H9 (cell line): ENCODE measurements around the gene GPR150. TPM values are rescaled to one million over a fixed set of nuclear protein-coding genes. Genes with fewer than 3 reads are reported as not detected.

ENCODE experiments used
- DNase-seq: peaks from one replicate; pipeline ENCODE4 v3.0.0-alpha.2; 2017
- H2AFZ ChIP-seq: one replicate; pipeline ENCODE4 v1.6.1; 2013; ENCODE audit warnings: mild to moderate bottlenecking, low read length, control low read depth, moderate library complexity
- H2AK5ac ChIP-seq: 2 replicates; pipeline ENCODE4 v1.6.1; 2013; ENCODE audit warnings: low read length, control low read depth, mixed read lengths; ENCODE audit not compliant: insufficient read length
- H2BK120ac ChIP-seq: one replicate; pipeline ENCODE4 v1.6.1; 2013; ENCODE audit warnings: low read depth, mild to moderate bottlenecking, low read length, control low read depth, inconsistent platforms; ENCODE audit not compliant: poor library complexity, severe bottlenecking
- H2BK12ac ChIP-seq: 2 replicates; pipeline ENCODE4 v1.6.1; 2013; ENCODE audit warnings: low read length, control low read depth, mixed read lengths, low read depth; ENCODE audit not compliant: insufficient read length
- H2BK15ac ChIP-seq: 2 replicates; pipeline ENCODE4 v1.6.1; 2013; ENCODE audit warnings: low read depth, low read length, control low read depth
- H2BK20ac ChIP-seq: one replicate; pipeline ENCODE4 v1.6.1; 2013; ENCODE audit warnings: low read depth, mild to moderate bottlenecking, low read length, control low read depth, inconsistent platforms; ENCODE audit not compliant: poor library complexity, severe bottlenecking
- H2BK5ac ChIP-seq: 2 replicates; pipeline ENCODE4 v1.6.1; 2013; ENCODE audit warnings: low read length, control low read depth, mixed read lengths; ENCODE audit not compliant: insufficient read length
- H3K14ac ChIP-seq: 2 replicates; pipeline ENCODE4 v1.6.1; 2013; ENCODE audit warnings: low read length, control low read depth; ENCODE audit not compliant: insufficient read depth
- H3K18ac ChIP-seq: 2 replicates; pipeline ENCODE4 v1.6.1; 2013; ENCODE audit warnings: low read depth, mild to moderate bottlenecking, mixed read lengths, low read length, control low read depth; ENCODE audit not compliant: insufficient read length
- H3K23ac ChIP-seq: 2 replicates; pipeline ENCODE4 v1.6.1; 2013; ENCODE audit warnings: low read length, control low read depth, mixed read lengths, low read depth; ENCODE audit not compliant: insufficient read length
- H3K23me2 ChIP-seq: 2 replicates; pipeline ENCODE4 v1.6.1; 2013; ENCODE audit warnings: low read depth, mild to moderate bottlenecking, mixed read lengths, low read length, control low read depth; ENCODE audit not compliant: insufficient read length, poor library complexity, severe bottlenecking
- H3K27ac ChIP-seq: 2 replicates; pipeline ENCODE4 v1.5.1; 2013; ENCODE audit warnings: low read length, control low read depth, mixed read lengths, low read depth; ENCODE audit not compliant: insufficient read length
- H3K27me3 ChIP-seq: 2 replicates; pipeline ENCODE4 v1.6.1; 2013; ENCODE audit warnings: low read length, control low read depth, inconsistent platforms; ENCODE audit not compliant: insufficient read depth
- H3K4ac ChIP-seq: 2 replicates; pipeline ENCODE4 v1.6.1; 2013; ENCODE audit warnings: low read depth, mild to moderate bottlenecking, control low read depth, inconsistent platforms, low read length, moderate library complexity
- H3K4me1 ChIP-seq: 2 replicates; pipeline ENCODE4 v1.6.1; 2013; ENCODE audit warnings: low read length, control low read depth, inconsistent platforms; ENCODE audit not compliant: insufficient read depth
- H3K4me2 ChIP-seq: 2 replicates; pipeline ENCODE4 v1.6.1; 2013; ENCODE audit warnings: low read length, control low read depth, mixed read lengths; ENCODE audit not compliant: insufficient read length, insufficient read depth
- H3K56ac ChIP-seq: 2 replicates; pipeline ENCODE4 v1.6.1; 2013; ENCODE audit warnings: low read depth, mild to moderate bottlenecking, mixed read lengths, low read length, control low read depth; ENCODE audit not compliant: insufficient read length
- H3K79me1 ChIP-seq: 2 replicates; pipeline ENCODE4 v1.6.1; 2013; ENCODE audit warnings: low read depth, mild to moderate bottlenecking, moderate library complexity, low read length, control low read depth, inconsistent platforms; ENCODE audit not compliant: insufficient read depth, poor library complexity, severe bottlenecking
- H3K79me2 ChIP-seq: 2 replicates; pipeline ENCODE4 v1.6.1; 2013; ENCODE audit warnings: low read length, control low read depth, inconsistent platforms; ENCODE audit not compliant: insufficient read depth
- H3K9ac ChIP-seq: 2 replicates; pipeline ENCODE4 v1.6.1; 2013; ENCODE audit warnings: low read length, control low read depth, mixed read lengths; ENCODE audit not compliant: insufficient read length; ENCODE audit errors: extremely low read depth
- H3K9me3 ChIP-seq: one replicate; pipeline ENCODE4 v1.6.1; 2013; ENCODE audit warnings: low read depth, low read length, inconsistent platforms; ENCODE audit not compliant: control insufficient read depth
- H3T11ph ChIP-seq: one replicate; pipeline ENCODE4 v1.6.1; 2013; ENCODE audit warnings: mild to moderate bottlenecking, low read length, control low read depth, inconsistent platforms
- H4K20me1 ChIP-seq: one replicate; pipeline ENCODE4 v1.6.1; 2013; ENCODE audit not compliant: control insufficient read depth, insufficient read length, insufficient read depth
- H4K5ac ChIP-seq: 2 replicates; pipeline ENCODE4 v1.6.1; 2013; ENCODE audit warnings: low read depth, mild to moderate bottlenecking, mixed read lengths, low read length, control low read depth; ENCODE audit not compliant: insufficient read length
- H4K8ac ChIP-seq: replicated peaks from 2 replicates; pipeline ENCODE4 v1.6.1; 2013; ENCODE audit warnings: low read length, control low read depth, mixed read lengths, low read depth; ENCODE audit not compliant: insufficient read length
- H4K91ac ChIP-seq: 2 replicates; pipeline ENCODE4 v1.6.1; 2013; ENCODE audit warnings: low read depth, mild to moderate bottlenecking, moderate library complexity, mixed read lengths, low read length, control low read depth; ENCODE audit not compliant: insufficient read length
- H3K27ac Mint-ChIP-seq, 3 experiments: 2 replicates in 2 of 3; 3 replicates in 1 of 3; pipeline ENCODE4 v1.8.0; 2020 to 2021; ENCODE audit warnings: mixed read lengths in 3 of 3, mild to moderate bottlenecking in 1 of 3, moderate library complexity in 1 of 3
- H3K27me3 Mint-ChIP-seq: 2 replicates; pipeline ENCODE4 v1.8.0; 2021; ENCODE audit warnings: low read depth, mild to moderate bottlenecking, moderate library complexity, mixed read lengths
- H3K36me3 Mint-ChIP-seq, 3 experiments: 2 replicates in 2 of 3; 3 replicates in 1 of 3; pipeline ENCODE4 v1.8.0; 2020 to 2021; ENCODE audit warnings: low read depth in 3 of 3, mixed read lengths in 3 of 3; ENCODE audit not compliant: insufficient read depth in 1 of 3
- H3K4me1 Mint-ChIP-seq, 2 experiments: 2 replicates each; pipeline ENCODE4 v1.8.0; 2020; ENCODE audit warnings: mixed read lengths in 2 of 2
- H3K4me3 Mint-ChIP-seq, 2 experiments: 2 replicates in 1 of 2; 3 replicates in 1 of 2; pipeline ENCODE4 v1.8.0; 2020 to 2021; ENCODE audit warnings: mild to moderate bottlenecking in 2 of 2, mixed read lengths in 2 of 2, moderate library complexity in 1 of 2
- H3K9me3 Mint-ChIP-seq, 2 experiments: 2 replicates in 1 of 2; 3 replicates in 1 of 2; pipeline ENCODE4 v1.8.0; 2020; ENCODE audit warnings: mild to moderate bottlenecking in 2 of 2, mixed read lengths in 2 of 2, moderate library complexity in 1 of 2
- CTCF ChIP-seq: fragments of 200-600 bp; sonication (generic); conservative IDR thresholded peaks from 3 replicates; pipeline ENCODE4 v1.8.0; 2021; ENCODE audit warnings: antibody characterized with exemption, mild to moderate bottlenecking
- WGBS: extraction: QIAGEN DNeasy Blood & Tissue Kit; methylation state at CpG from one replicate; pipeline ENCODE4 v1.1.7; 2013; ENCODE audit warnings: missing lambda C conversion rate, low lambda C conversion rate, mixed read lengths; ENCODE audit not compliant: insufficient read length; ENCODE audit errors: extremely low coverage; 5-methylcytosine and 5-hydroxymethylcytosine counted together
- total RNA-seq: library from RNA; stranded (reverse); gene quantifications from 2 replicates; pipeline ENCODE4 v1.2.1, GENCODE V29; 2021

GPR150 gene
- total RNA-seq, 1 experiment from 2014 or later, result not detected

- Histone ChIP-seq H2BK12ac (no peak overlapping the region), H3K79me2 (no peaks in the 10 kb centered on the region), H3K4ac (no peak overlapping the region), H2BK120ac (no peak overlapping the region), H2BK5ac (no peak overlapping the region), H3K23ac (no peak overlapping the region), H3K9me3 (no peaks in the 10 kb centered on the region), H4K5ac (no peak overlapping the region), H3K56ac (no peak overlapping the region), H4K8ac (no peak overlapping the region), H3K9ac (no peak overlapping the region), H3K4me1 (no peaks in the 10 kb centered on the region), H3K79me1 (no peaks in the 10 kb centered on the region), H4K20me1 (no peaks in the 10 kb centered on the region), H3K14ac (no peak overlapping the region), H2BK20ac (no peak overlapping the region), H3K18ac (no peak overlapping the region), H3K4me2 (no peak overlapping the region), H3K23me2 (no peaks in the 10 kb centered on the region), H3K27me3 (no peaks in the 10 kb centered on the region; the same call in 1 of the 2 replicates), H3T11ph (no peak overlapping the region), H4K91ac (no peak overlapping the region), H3K27ac (no peak overlapping the region), H2AFZ (no peak overlapping the region), H2AK5ac (no peak overlapping the region), H2BK15ac (no peak overlapping the region)
- peaks cover 16% of the 10 kb centered on the region for H3K27me3 Mint-ChIP-seq
- no CpG with 5 or more reads among the region's 1 CpG for WGBS
- H3K27ac Mint-ChIP-seq, result no peak overlapping the region
- no peaks in the 10 kb centered on the region for H3K4me1 Mint-ChIP-seq
- TF ChIP-seq CTCF, result no peak
- no peak for DNase-seq
- peaks cover 5 to 14% (median 5%) of the 10 kb centered on the region in 3 experiments; a peak in 5 of 7 replicates for H3K36me3 Mint-ChIP-seq
- peaks cover 9 to 13% of the 10 kb centered on the region in 2 experiments for H3K9me3 Mint-ChIP-seq
- no peak overlapping the region for H3K4me3 Mint-ChIP-seq
Measured at GRCh38 chr5:95613514-95613913, 6.4 kb upstream of the GPR150 start.
